HFFc6 (cell line): ENCODE measurements around the gene DVL2. TPM values are rescaled to one million over a fixed set of nuclear protein-coding genes. Genes with fewer than 3 reads are reported as not detected.

Source experiments
- DNase-seq: peaks from one replicate; pipeline ENCODE4 v3.0.0-alpha.2; 2018
- H3K27ac Mint-ChIP-seq: 2 replicates; pipeline ENCODE4 v1.8.0; 2020; ENCODE audit warnings: mild to moderate bottlenecking, mixed read lengths
- H3K27me3 Mint-ChIP-seq: 2 replicates; pipeline ENCODE4 v1.8.0; 2021; ENCODE audit warnings: mild to moderate bottlenecking, moderate library complexity, mixed read lengths; ENCODE audit not compliant: insufficient read depth
- H3K36me3 Mint-ChIP-seq: 2 replicates; pipeline ENCODE4 v1.8.0; 2021; ENCODE audit warnings: low read depth, mixed read lengths
- H3K4me1 Mint-ChIP-seq: 2 replicates; pipeline ENCODE4 v1.8.0; 2020; ENCODE audit warnings: low read depth, mixed read lengths
- H3K4me3 Mint-ChIP-seq: 2 replicates; pipeline ENCODE4 v1.8.0; 2020; ENCODE audit warnings: mild to moderate bottlenecking, moderate library complexity, mixed read lengths
- H3K9me3 Mint-ChIP-seq: 2 replicates; pipeline ENCODE4 v1.8.0; 2020; ENCODE audit warnings: mild to moderate bottlenecking, mixed read lengths
- total RNA-seq, 6 experiments: library from RNA; stranded (reverse); fragmentation: NEBNext Ultra II Directional; extraction: Animal tissue kit (Norgen Biotek cat#: 25700); gene quantifications; 2 replicates in 1 of 6; 3 replicates in 5 of 6; pipeline ENCODE4 v1.2.3, GENCODE V29; 2021
- TF ChIP-seq, protein P1 (sequence below): fragments of 200-600 bp; sonication (generic); IDR thresholded peaks from 2 replicates; pipeline ENCODE4 v1.5.0; 2021; ENCODE audit warnings: antibody characterized with exemption, mild to moderate bottlenecking

The DVL2 gene
- total RNA-seq, 6 experiments from 2014 or later: 24.9 to 29.1 (median 27.0) TPM

DNA sequence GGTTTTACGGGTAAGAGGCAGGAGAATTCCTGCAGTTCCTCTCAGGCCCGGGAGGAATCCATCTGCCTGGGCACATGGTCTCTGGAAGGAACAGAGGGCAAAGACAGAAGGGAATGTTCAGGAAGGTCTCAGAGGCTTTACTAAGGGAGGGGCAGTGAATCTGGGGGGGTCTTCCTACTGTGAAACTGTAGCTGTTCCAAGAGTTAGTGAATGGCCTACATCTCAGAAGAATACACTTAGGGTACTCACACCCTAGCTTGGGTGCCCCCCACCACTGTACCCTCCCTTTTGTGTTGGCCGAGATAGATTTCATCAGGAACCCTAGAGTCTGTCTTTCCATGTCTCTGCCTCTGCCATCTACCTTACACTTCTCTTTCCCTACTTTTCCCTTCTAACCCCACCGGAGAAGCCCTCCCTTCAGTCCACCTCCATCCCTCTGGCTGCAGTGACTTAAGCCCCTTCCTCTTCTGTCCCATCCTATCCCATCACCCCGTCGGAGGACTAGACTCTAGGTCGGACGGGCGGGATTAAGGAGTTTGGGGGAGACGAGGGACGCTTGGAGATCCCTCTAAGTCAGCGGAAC lies 15.0 kb downstream of the DVL2 start:
- TF ChIP-seq, protein P1, sequence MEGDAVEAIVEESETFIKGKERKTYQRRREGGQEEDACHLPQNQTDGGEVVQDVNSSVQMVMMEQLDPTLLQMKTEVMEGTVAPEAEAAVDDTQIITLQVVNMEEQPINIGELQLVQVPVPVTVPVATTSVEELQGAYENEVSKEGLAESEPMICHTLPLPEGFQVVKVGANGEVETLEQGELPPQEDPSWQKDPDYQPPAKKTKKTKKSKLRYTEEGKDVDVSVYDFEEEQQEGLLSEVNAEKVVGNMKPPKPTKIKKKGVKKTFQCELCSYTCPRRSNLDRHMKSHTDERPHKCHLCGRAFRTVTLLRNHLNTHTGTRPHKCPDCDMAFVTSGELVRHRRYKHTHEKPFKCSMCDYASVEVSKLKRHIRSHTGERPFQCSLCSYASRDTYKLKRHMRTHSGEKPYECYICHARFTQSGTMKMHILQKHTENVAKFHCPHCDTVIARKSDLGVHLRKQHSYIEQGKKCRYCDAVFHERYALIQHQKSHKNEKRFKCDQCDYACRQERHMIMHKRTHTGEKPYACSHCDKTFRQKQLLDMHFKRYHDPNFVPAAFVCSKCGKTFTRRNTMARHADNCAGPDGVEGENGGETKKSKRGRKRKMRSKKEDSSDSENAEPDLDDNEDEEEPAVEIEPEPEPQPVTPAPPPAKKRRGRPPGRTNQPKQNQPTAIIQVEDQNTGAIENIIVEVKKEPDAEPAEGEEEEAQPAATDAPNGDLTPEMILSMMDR: no peak
- Mint-ChIP-seq H3K36me3 (peaks cover 25% of the 10 kb centered on the region), H3K4me1 (peaks cover 80% of the 10 kb centered on the region), H3K27ac (peak overlapping the region; percentile 92), H3K9me3 (no peaks in the 10 kb centered on the region), H3K27me3 (peaks cover 32% of the 10 kb centered on the region), H3K4me3 (peak overlapping the region; percentile 92)
- DNase-seq: no peak

DNA sequence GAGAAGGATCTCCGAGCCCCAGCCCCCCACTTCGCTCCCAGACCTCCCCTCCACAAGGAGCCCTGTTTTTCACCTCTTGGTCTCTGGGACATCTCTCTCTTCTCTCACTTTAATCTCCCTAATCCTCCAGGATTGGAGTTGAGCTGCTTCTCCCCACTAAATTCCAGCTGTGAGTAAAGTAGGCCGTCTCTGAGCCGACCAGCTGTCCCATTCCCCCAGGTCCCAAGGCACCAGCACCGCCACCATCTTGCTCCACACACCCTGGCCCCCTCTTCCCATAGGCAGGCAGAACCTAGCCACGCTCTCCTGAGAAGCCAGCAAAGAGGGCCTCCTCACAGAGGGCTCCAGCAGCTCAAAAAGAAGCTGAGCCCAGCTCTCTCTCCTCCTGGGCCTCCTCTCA lies 15.6 kb downstream of the DVL2 start:
- Mint-ChIP-seq H3K36me3 (peaks cover 22% of the 10 kb centered on the region), H3K9me3 (no peaks in the 10 kb centered on the region), H3K4me3 (peak overlapping the region; percentile 92), H3K27ac (peak overlapping the region; percentile 92), H3K27me3 (peaks cover 33% of the 10 kb centered on the region), H3K4me1 (peaks cover 82% of the 10 kb centered on the region)
- no peak for DNase-seq
- TF ChIP-seq, protein P1: no peak

DNA sequence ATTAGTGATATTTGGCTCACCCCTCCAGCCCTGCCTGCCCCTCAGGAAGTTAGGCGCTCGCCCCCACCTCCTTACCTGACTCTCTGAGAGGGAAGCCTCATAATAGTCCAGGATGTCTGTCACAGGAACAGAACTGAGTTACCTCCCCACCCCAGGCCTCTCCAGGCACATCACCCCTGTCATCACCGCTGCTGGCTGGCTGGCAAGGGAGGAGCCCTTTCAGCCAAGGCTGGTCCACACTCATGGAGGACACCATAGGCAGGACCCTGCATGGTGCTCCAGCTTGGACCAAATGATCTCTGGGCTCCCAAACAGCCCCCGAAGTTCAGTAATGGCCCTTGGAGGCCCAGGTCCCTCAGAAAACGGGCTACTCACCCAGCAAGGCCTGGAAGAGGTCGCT lies 16.2 kb downstream of the DVL2 start:
- Mint-ChIP-seq H3K27me3 (peaks cover 33% of the 10 kb centered on the region), H3K36me3 (peaks cover 22% of the 10 kb centered on the region)

GRCh38 chr17:7217113-7217987 lies 17.0 kb downstream of the DVL2 start:
- H3K9me3 Mint-ChIP-seq: no peaks in the 10 kb centered on the region
- DNase-seq: no peak
- H3K27me3 Mint-ChIP-seq: peaks cover 33% of the 10 kb centered on the region
- H3K27ac Mint-ChIP-seq: peak overlapping the region; percentile 96
- peaks cover 84% of the 10 kb centered on the region for H3K4me1 Mint-ChIP-seq
- TF ChIP-seq, protein P1: no peak
- H3K36me3 Mint-ChIP-seq: peaks cover 23% of the 10 kb centered on the region
- peak overlapping the region; percentile 88 for H3K4me3 Mint-ChIP-seq

More for the DNA sequence above, 16.2 kb downstream of the DVL2 start:
- peak overlapping the region; percentile 88 for H3K4me3 Mint-ChIP-seq
- H3K9me3 Mint-ChIP-seq: no peaks in the 10 kb centered on the region
- peak overlapping the region; percentile 92 for H3K27ac Mint-ChIP-seq
- DNase-seq: no peak
- peaks cover 83% of the 10 kb centered on the region for H3K4me1 Mint-ChIP-seq
- TF ChIP-seq, protein P1: no peak

- H3K4me3 Mint-ChIP-seq: peak overlapping the region; percentile 88
- DNase-seq: no peak
- TF ChIP-seq, protein P1: no peak; the same call in 1 of the 2 replicates
- H3K27me3 Mint-ChIP-seq: peaks cover 24% of the 10 kb centered on the region
- H3K27ac Mint-ChIP-seq: peak overlapping the region; percentile 96
- no peaks in the 10 kb centered on the region for H3K9me3 Mint-ChIP-seq
- peaks cover 83% of the 10 kb centered on the region for H3K4me1 Mint-ChIP-seq
- H3K36me3 Mint-ChIP-seq: peaks cover 21% of the 10 kb centered on the region
These were observed 17.8 kb downstream of the DVL2 start for GRCh38 chr17:7216242-7217112.
